Measurements from ENCODE around the gene PTPRD. TPM values are rescaled to one million over a fixed set of nuclear protein-coding genes. Genes with fewer than 3 reads are reported as not detected.

Gene PTPRD
- total and polyA plus RNA-seq, 9 of the 15 experiments (the other 6 are each of a cell fraction or from before 2014, with no cell fraction given) = 0.11 TPM; not detected in 8

GRCh38 chr9:8715788-8716187 lies 1897.0 kb downstream of the PTPRD start:
- BruUV-seq (replicated peaks) = no TSS peak
- Histone ChIP-seq H4K20me1 (replicated peaks; ENCODE audit: control insufficient read depth, insufficient read depth, low read length) (no peaks in the 10 kb centered on the region), H3K4me1 (replicated peaks in 1 of 2; ENCODE audit: control insufficient read depth in 2 of 2, insufficient read depth in 2 of 2, low read length in 2 of 2) (no peaks in the 10 kb centered on the region), H2AFZ (ENCODE audit: low read depth, low read length) (no peak overlapping the region), H3K27me3 (ENCODE audit: control insufficient read depth in 2 of 2, insufficient read depth in 2 of 2, low read length in 2 of 2) (no peaks in the 10 kb centered on the region), H3K36me3 (ENCODE audit: control insufficient read depth, insufficient read depth, low read length) (no peaks in the 10 kb centered on the region), H3K4me3 (no peak overlapping the region), H3K9me3 (replicated peaks; ENCODE audit: control insufficient read depth, insufficient read depth, low read depth, low read length) (no peaks in the 10 kb centered on the region), H3K4me2 (ENCODE audit: insufficient read depth, low read length) (no peak overlapping the region), H3K27ac (ENCODE audit: extremely low read depth, low read depth, low read length) (no peak overlapping the region), H3K79me2 (ENCODE audit: control insufficient read depth, insufficient read depth, low read length) (no peaks in the 10 kb centered on the region), H3K9me1 (ENCODE audit: control insufficient read depth, insufficient read depth, low read length) (no peaks in the 10 kb centered on the region), H3K9ac (ENCODE audit: insufficient read depth in 1 of 2, low read depth in 2 of 2, low read length in 2 of 2) (no peak overlapping the region)
- no peak for ATAC-seq
- WGBS (ENCODE audit: insufficient coverage, low coverage, missing lambda C conversion rate) = 0% methylated on average over 2 of the region's 2 CpGs
- no peak for FAIRE-seq
- CTCF ChIA-PET (ENCODE audit: low intra/inter-chr PET ratio) = no interaction called here
- POLR2A ChIA-PET = no interaction called here
- in situ Hi-C loops (cut with MboI) (no loop called here), intact Hi-C loops (cut with micrococcal nuclease) (no loop called here)
- no peak for DNase-seq (ENCODE audit: extremely low read depth in 1 of 4, low spot score in 3 of 4)
- TF ChIP-seq DPF2 (IDR thresholded peaks at IDR 0.05) (no peak), SP2 (IDR thresholded peaks at IDR 0.05; ENCODE audit: extremely low read depth, low read depth, low read length, poor library complexity, severe bottlenecking) (no peak), NCOA4 (IDR thresholded peaks at IDR 0.05; ENCODE audit: partially characterized antibody) (no peak), RBM39 (optimal IDR thresholded peaks at IDR 0.05; ENCODE audit: low read depth, low read length) (no peak), FOS (IDR thresholded peaks at IDR 0.05; ENCODE audit: extremely low read depth, insufficient read length) (no peak), RBM14 (IDR thresholded peaks at IDR 0.05; ENCODE audit: borderline replicate concordance, insufficient read depth, low read depth, low read length) (no peak), GATAD2B (IDR thresholded peaks at IDR 0.05; ENCODE audit: borderline replicate concordance) (no peak), NFATC3 (IDR thresholded peaks at IDR 0.05) (no peak), NFXL1 (CRISPR knock-in tag; IDR thresholded peaks at IDR 0.05) (no peak), ZNF41 (CRISPR knock-in tag; conservative IDR thresholded peaks at IDR 0.05) (no peak), PRDM10 (IDR thresholded peaks at IDR 0.05; ENCODE audit: partially characterized antibody) (no peak), FOXA1 (IDR thresholded peaks at IDR 0.05; ENCODE audit: borderline replicate concordance) (no peak), ARNT (IDR thresholded peaks at IDR 0.05) (no peak), SREBF2 (CRISPR knock-in tag; IDR thresholded peaks at IDR 0.05) (no peak), KLF16 (IDR thresholded peaks at IDR 0.05) (no peak)
- TF ChIP-seq, protein P1, sequence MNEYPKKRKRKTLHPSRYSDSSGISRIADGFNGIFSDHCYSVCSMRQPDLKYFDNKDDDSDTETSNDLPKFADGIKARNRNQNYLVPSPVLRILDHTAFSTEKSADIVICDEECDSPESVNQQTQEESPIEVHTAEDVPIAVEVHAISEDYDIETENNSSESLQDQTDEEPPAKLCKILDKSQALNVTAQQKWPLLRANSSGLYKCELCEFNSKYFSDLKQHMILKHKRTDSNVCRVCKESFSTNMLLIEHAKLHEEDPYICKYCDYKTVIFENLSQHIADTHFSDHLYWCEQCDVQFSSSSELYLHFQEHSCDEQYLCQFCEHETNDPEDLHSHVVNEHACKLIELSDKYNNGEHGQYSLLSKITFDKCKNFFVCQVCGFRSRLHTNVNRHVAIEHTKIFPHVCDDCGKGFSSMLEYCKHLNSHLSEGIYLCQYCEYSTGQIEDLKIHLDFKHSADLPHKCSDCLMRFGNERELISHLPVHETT (CRISPR knock-in tag; conservative IDR thresholded peaks at IDR 0.05 in 1 of 2, IDR thresholded peaks at IDR 0.05 in 1 of 2) = no peak
